K562 (cell line): ENCODE results near the gene CKAP5. TPM values are rescaled to one million over a fixed set of nuclear protein-coding genes. Genes with fewer than 3 reads are reported as not detected.

Experiments used
- ATAC-seq: fragments of 200-7000 bp; cut with Tn5 transposase; 3 replicates; pipeline ENCODE4 v1.9.1; 2020; ENCODE audit warnings: moderate library complexity
- BruUV-seq: library from RNA; stranded (reverse); fragments of 400-500 nt; replicated peaks from 2 replicates; lab custom pipeline; 2021; lab: Mats Ljungman, UMichigan
- CTCF ChIA-PET: fragments of 300-600 bp; formaldehyde crosslinking; extraction: SDS; loops from one replicate; lab custom pipeline; 2021; ENCODE audit warnings: low intra/inter-chr PET ratio; lab: Yijun Ruan, JAX
- POLR2A ChIA-PET: fragments of 300-600, 350-650 bp; sonication (Branson Sonifier 250); formaldehyde crosslinking; extraction: SDS; loops from one replicate; lab custom pipeline; 2021; ENCODE audit warnings: antibody characterized with exemption, inconsistent platforms; lab: Yijun Ruan, JAX
- DNase-seq, 4 experiments: peaks; one replicate each; pipeline versions ENCODE4 v3.0.0 to v3.0.0-alpha.2; 2011 to 2018; ENCODE audit warnings: low spot score in 3 of 4, mixed read lengths in 3 of 4; ENCODE audit errors: extremely low read depth in 1 of 4
- FAIRE-seq: peaks from 2 replicates; lab custom pipeline; 2011; peaks lifted over from hg19 to GRCh38; lab: Jason Lieb, UNC
- H2AFZ ChIP-seq: 2 replicates; pipeline ENCODE4 v1.6.0; 2011; ENCODE audit warnings: low read depth, low read length, control low read depth, inconsistent platforms
- H3K27ac ChIP-seq: fragments of 200-600 bp; 3 replicates; pipeline ENCODE4 v1.8.0; 2011; ENCODE audit warnings: low read depth, mild to moderate bottlenecking, control low read depth, inconsistent platforms, low read length, moderate library complexity, mixed read lengths; ENCODE audit errors: extremely low read depth
- H3K27me3 ChIP-seq, 2 experiments: fragments of 300-600 bp in 1 of 2; 2 replicates in 1 of 2; 3 replicates in 1 of 2; pipeline versions ENCODE4 v1.6.0 to v1.8.0; 2011; ENCODE audit warnings: inconsistent platforms in 2 of 2, low read length in 2 of 2, mild to moderate bottlenecking in 1 of 2, mixed read lengths in 1 of 2, moderate library complexity in 1 of 2; ENCODE audit not compliant: control insufficient read depth in 2 of 2, insufficient read depth in 2 of 2
- H3K36me3 ChIP-seq: fragments of 300-600 bp; 3 replicates; pipeline ENCODE4 v1.8.0; 2011; ENCODE audit warnings: mild to moderate bottlenecking, low read length, inconsistent platforms; ENCODE audit not compliant: control insufficient read depth, insufficient read depth
- H3K4me1 ChIP-seq, 2 experiments: fragments of 200-600 bp in 1 of 2; replicated peaks in 1 of 2; 2 replicates in 1 of 2; 3 replicates in 1 of 2; pipeline versions ENCODE4 v1.5.1 to v1.8.0; 2011; ENCODE audit warnings: inconsistent platforms in 2 of 2, low read length in 2 of 2, mild to moderate bottlenecking in 1 of 2, mixed read lengths in 1 of 2, moderate library complexity in 1 of 2; ENCODE audit not compliant: control insufficient read depth in 2 of 2, insufficient read depth in 2 of 2
- H3K4me2 ChIP-seq: 2 replicates; pipeline ENCODE4 v1.6.1; 2011; ENCODE audit warnings: low read length, control low read depth, inconsistent platforms, mixed read lengths; ENCODE audit not compliant: insufficient read depth
- H3K4me3 ChIP-seq: fragments of 200-600 bp; sonication (generic), shearing (Covaris generic); 2 replicates; pipeline ENCODE4 v1.5.1; 2016; ENCODE audit warnings: control low read depth, inconsistent platforms
- H3K79me2 ChIP-seq: fragments of 200-600 bp; 3 replicates; pipeline ENCODE4 v1.8.0; 2011; ENCODE audit warnings: low read length, inconsistent platforms; ENCODE audit not compliant: control insufficient read depth, insufficient read depth
- H3K9ac ChIP-seq, 2 experiments: 2 replicates each; pipeline versions ENCODE4 v1.6.0 to v1.6.1; 2011; ENCODE audit warnings: low read depth in 2 of 2, low read length in 2 of 2, control low read depth in 1 of 2, inconsistent platforms in 1 of 2, mild to moderate bottlenecking in 1 of 2, mixed read lengths in 1 of 2; ENCODE audit not compliant: insufficient read depth in 1 of 2
- H3K9me1 ChIP-seq: one replicate; pipeline ENCODE4 v1.6.0; 2011; ENCODE audit warnings: inconsistent platforms, mild to moderate bottlenecking, low read length, moderate library complexity; ENCODE audit not compliant: control insufficient read depth, insufficient read depth
- H3K9me3 ChIP-seq: replicated peaks from 2 replicates; pipeline ENCODE4 v1.5.1; 2011; ENCODE audit warnings: low read depth, low read length, inconsistent platforms; ENCODE audit not compliant: control insufficient read depth, insufficient read depth
- H4K20me1 ChIP-seq: replicated peaks from 2 replicates; pipeline ENCODE4 v1.6.1; 2011; ENCODE audit warnings: low read length, inconsistent platforms, mixed read lengths; ENCODE audit not compliant: control insufficient read depth, insufficient read depth
- GABPB1 ChIP-seq: sonication (generic); formaldehyde crosslinking; IDR thresholded peaks from 2 replicates; pipeline ENCODE4 v1.8.0; 2022; ENCODE audit warnings: mild to moderate bottlenecking, missing genetic modification reagents
- L3MBTL2 ChIP-seq: fragments of 450-650 bp; IDR thresholded peaks from 2 replicates; pipeline ENCODE4 v1.6.1; 2016; ENCODE audit warnings: mild to moderate bottlenecking, moderate library complexity
- MAX ChIP-seq: sonication (generic); formaldehyde crosslinking; IDR thresholded peaks from 2 replicates; pipeline ENCODE4 v1.9.0; 2022; ENCODE audit warnings: mild to moderate bottlenecking, missing genetic modification reagents
- POLR2AphosphoS5 ChIP-seq: IDR thresholded peaks from 2 replicates; pipeline ENCODE4 v1.6.1; 2011; ENCODE audit warnings: mild to moderate bottlenecking, low read depth, low read length, moderate library complexity; ENCODE audit not compliant: control insufficient read depth, insufficient read depth
- RBBP5 ChIP-seq: fragments of 200-600 bp; sonication (generic); IDR thresholded peaks from 2 replicates; pipeline ENCODE4 v1.6.1; 2012; ENCODE audit warnings: borderline replicate concordance, mild to moderate bottlenecking, low read length, control low read depth, inconsistent platforms; ENCODE audit not compliant: insufficient read depth, poor library complexity, severe bottlenecking
- SRSF7 ChIP-seq: fragments of 200-400 bp; formaldehyde crosslinking; optimal IDR thresholded peaks from 2 replicates; pipeline ENCODE3; 2017; ENCODE audit warnings: mild to moderate bottlenecking, low read depth, low read length
- YY1 ChIP-seq, 3 experiments: IDR thresholded peaks; 2 replicates each; pipeline ENCODE4 v1.6.1; 2011; ENCODE audit warnings: low read length in 2 of 3, mild to moderate bottlenecking in 2 of 3, moderate library complexity in 2 of 3, borderline replicate concordance in 1 of 3, control low read depth in 1 of 3, low read depth in 1 of 3; ENCODE audit not compliant: insufficient read depth in 3 of 3, insufficient replicate concordance in 2 of 3, control insufficient read depth in 1 of 3, insufficient read length in 1 of 3; ENCODE audit errors: extremely low read depth in 1 of 3
- ZNF282 ChIP-seq: sonication (generic); formaldehyde crosslinking; IDR thresholded peaks from 2 replicates; pipeline ENCODE4 v1.8.1; 2023; ENCODE audit warnings: missing genetic modification reagents
- ZNF778 ChIP-seq: fragments of 450-650 bp; formaldehyde crosslinking; IDR thresholded peaks from 2 replicates; pipeline ENCODE4 v1.4.0; 2020; ENCODE audit warnings: mild to moderate bottlenecking, moderate library complexity
- ZSCAN29 ChIP-seq: fragments of 450-650 bp; IDR thresholded peaks from 2 replicates; pipeline ENCODE4 v1.6.1; 2017
- WGBS: fragments of 100-300 bp; shearing (Covaris generic); methylation state at CpG from one replicate; pipeline ENCODE4 v1.1.6; 2016; ENCODE audit warnings: low coverage, mixed read lengths; ENCODE audit not compliant: insufficient coverage; ENCODE audit errors: missing lambda C conversion rate; 5-methylcytosine and 5-hydroxymethylcytosine counted together
- in situ Hi-C: fragments of 300-500 bp; cut with MboI; formaldehyde crosslinking; loops from 4 replicates; pipeline ENCODE4 v1.15.0; 2018; ENCODE audit warnings: inconsistent platforms, mixed read lengths
- intact Hi-C: fragments of 100-400 bp; cut with micrococcal nuclease; formaldehyde crosslinking; loops from 2 replicates; pipeline ENCODE4 v1.14.2; 2022
- polyA plus RNA-seq, 8 experiments: library from polyadenylated mRNA; depleted of rRNA in 4 of 8; stranded (reverse) in 5 of 8; unstranded in 3 of 8; fragments of >200 nt; fragmentation: Nextera tagmentation in 2 of 8; fragmentation: Illumina TruSeq in 1 of 8; extraction: Ambion mirVana in 2 of 8; extraction: Trizol in 1 of 8; gene quantifications; 2 replicates each; pipeline versions ENCODE4 v1.2.1 to v1.2.3, GENCODE V29; 2011 to 2014; ENCODE audit warnings: inconsistent platforms in 1 of 8, missing spikeins in 1 of 8
- total RNA-seq, 7 experiments: library from RNA; depleted of rRNA in 6 of 7; stranded (reverse); fragments of >200 nt in 6 of 7; fragmentation: Illumina TruSeq in 2 of 7; extraction: Trizol in 2 of 7; gene quantifications; 2 replicates each; pipeline versions ENCODE4 v1.2.1 to v1.2.3, GENCODE V29; 2011 to 2021; ENCODE audit warnings: low replicate concordance in 1 of 7

CKAP5 gene
- total and polyA plus RNA-seq, 9 of the 15 experiments (the other 6 are each of a cell fraction or from before 2014, with no cell fraction given) = 60.1 to 239 (median 139) TPM

GRCh38 chr11:46860218-46860617 lies 14.1 kb upstream of the CKAP5 start:
- ChIA-PET POLR2A (interaction anchor here (0.6 to 0.9 kb wide), 2 partner anchors 12 to 30 kb away, joined by 3 read pairs; no protein-coding TSS in a partner anchor), CTCF (no interaction called here)
- Histone ChIP-seq H3K4me3 (no peak overlapping the region), H3K4me2 (no peak overlapping the region), H3K9ac (no peak overlapping the region), H3K4me1 (peaks cover 0 to 10% of the 10 kb centered on the region in 2 experiments; a peak in 2 of 5 replicates), H3K27me3 (peaks cover 6 to 11% of the 10 kb centered on the region in 2 experiments; a peak in 3 of 5 replicates), H3K9me3 (no peaks in the 10 kb centered on the region), H3K27ac (no peak overlapping the region), H3K9me1 (no peaks in the 10 kb centered on the region), H3K36me3 (no peaks in the 10 kb centered on the region), H3K79me2 (no peaks in the 10 kb centered on the region), H2AFZ (no peak overlapping the region), H4K20me1 (no peaks in the 10 kb centered on the region)
- ATAC-seq (no peak), FAIRE-seq (no peak), DNase-seq (no peak)
- intact Hi-C loops (no loop called here), in situ Hi-C loops (no loop called here)
- TF ChIP-seq GABPB1 (CRISPR knock-in tag) (no peak), YY1 (IDR thresholded peaks at IDR 0.05; ENCODE audit: borderline replicate concordance in 1 of 3, control insufficient read depth in 1 of 3, extremely low read depth in 1 of 3, insufficient read depth in 3 of 3, insufficient read length in 1 of 3, insufficient replicate concordance in 2 of 3, low read depth in 1 of 3, low read length in 2 of 3) (no peak), L3MBTL2 (no peak), ZSCAN29 (no peak), RBBP5 (no peak), ZNF778 (CRISPR knock-in tag) (no peak), ZNF282 (CRISPR knock-in tag) (no peak), MAX (CRISPR knock-in tag) (no peak), SRSF7 (no peak), POLR2AphosphoS5 (no peak)
- WGBS = 8% methylated on average over 4 of the region's 4 CpGs
- BruUV-seq = no TSS peak
